ENCODE measurements around the gene IL10. TPM values are rescaled to one million over a fixed set of nuclear protein-coding genes. Genes with fewer than 3 reads are reported as not detected.

The IL10 gene
- total RNA-seq, 1 donor from 2014 or later, result not detected

- DNase-seq (ENCODE audit: low read depth), result no peak
- TF ChIP-seq, protein P1, sequence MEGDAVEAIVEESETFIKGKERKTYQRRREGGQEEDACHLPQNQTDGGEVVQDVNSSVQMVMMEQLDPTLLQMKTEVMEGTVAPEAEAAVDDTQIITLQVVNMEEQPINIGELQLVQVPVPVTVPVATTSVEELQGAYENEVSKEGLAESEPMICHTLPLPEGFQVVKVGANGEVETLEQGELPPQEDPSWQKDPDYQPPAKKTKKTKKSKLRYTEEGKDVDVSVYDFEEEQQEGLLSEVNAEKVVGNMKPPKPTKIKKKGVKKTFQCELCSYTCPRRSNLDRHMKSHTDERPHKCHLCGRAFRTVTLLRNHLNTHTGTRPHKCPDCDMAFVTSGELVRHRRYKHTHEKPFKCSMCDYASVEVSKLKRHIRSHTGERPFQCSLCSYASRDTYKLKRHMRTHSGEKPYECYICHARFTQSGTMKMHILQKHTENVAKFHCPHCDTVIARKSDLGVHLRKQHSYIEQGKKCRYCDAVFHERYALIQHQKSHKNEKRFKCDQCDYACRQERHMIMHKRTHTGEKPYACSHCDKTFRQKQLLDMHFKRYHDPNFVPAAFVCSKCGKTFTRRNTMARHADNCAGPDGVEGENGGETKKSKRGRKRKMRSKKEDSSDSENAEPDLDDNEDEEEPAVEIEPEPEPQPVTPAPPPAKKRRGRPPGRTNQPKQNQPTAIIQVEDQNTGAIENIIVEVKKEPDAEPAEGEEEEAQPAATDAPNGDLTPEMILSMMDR (conservative IDR thresholded peaks at IDR 0.05; ENCODE audit: low read depth, low read length), result no peak
Observed at GRCh38 chr1:206727981-206728696, 44.2 kb downstream of the IL10 start.

DNA sequence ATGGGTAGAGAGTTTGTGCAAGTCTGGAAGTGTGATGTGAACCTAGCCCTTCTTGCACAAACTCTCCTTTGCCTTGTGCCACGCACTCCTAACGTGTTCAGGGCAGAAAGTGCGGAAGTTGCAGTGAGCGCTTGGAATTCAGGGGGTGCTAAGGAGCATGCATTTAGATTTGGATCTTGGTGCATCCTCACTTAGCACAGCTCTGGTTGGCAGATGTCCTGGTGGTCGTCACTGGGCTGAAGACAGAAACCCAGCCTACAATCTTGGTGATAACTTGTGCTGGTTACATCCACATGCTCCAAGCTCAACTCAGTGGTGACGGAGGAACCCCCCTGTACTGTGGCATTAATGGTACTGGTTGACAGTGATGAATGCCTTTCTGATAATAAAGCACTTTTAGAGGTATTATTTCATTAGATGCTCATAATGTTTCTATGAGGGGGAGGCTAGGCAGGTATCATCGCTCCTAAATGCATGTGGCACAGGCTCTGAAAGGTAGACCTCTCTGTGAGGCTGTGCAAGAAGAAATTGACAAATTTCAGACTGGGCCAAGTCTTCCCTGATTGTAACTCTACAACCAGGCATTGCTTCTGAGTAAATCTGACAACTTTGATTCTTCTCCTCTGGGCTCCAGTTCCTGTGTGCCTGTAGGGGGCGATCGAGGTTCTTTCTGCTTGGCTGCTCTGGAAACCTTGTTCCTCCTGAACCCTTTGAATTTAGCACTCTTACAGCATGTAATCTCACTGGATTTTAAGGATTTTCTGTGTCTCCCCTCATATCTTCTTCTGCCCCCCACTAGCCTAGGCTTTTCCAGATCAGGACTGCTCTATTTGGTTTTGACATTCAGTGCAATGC lies 47.0 kb downstream of the IL10 start:
- no peak for DNase-seq (ENCODE audit: low read depth)
- TF ChIP-seq, protein P1 (conservative IDR thresholded peaks at IDR 0.05; ENCODE audit: low read depth, low read length), result peak; percentile 79
- no peak overlapping the region for H3K4me3 ChIP-seq (ENCODE audit: low read depth, low read length)

More at GRCh38 chr1:206727981-206728696, 44.2 kb downstream of the IL10 start:
- no peak overlapping the region for H3K4me3 ChIP-seq (ENCODE audit: low read depth, low read length)

DNA sequence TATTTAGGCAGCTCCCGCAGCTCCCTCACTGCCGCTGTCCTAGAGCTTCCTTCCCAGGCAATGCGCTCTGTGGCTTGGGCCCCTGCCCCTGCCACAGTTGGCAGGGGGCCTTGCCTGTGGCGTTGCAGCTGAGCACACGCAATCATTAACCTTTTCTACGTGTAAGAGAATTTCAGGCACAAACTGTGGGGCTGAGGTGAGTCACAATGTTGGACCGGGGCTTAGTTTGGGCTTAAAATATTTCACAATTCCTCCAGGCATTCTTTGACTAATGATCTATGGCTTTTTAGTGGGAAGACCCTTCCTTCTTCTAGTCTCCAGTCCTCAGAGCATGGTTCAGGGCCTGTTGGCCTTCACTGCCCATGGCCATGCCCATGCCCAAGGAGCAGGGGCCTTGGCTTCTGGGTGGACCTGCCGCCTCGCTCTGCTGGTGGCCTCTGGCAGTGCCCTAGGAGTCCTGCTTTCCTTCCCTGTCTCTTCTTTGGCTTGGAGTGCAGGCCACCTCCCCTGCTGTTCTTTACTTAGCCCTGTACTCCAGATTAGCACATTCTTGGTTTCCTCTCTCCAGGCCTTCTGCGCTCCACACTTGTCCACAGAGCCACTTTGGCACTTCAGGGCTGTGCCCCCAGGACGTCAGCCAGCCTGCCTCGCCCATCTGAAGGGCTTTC lies 48.4 kb downstream of the IL10 start:
- TF ChIP-seq, protein P1 (conservative IDR thresholded peaks at IDR 0.05; ENCODE audit: low read depth, low read length), result peak; percentile 16
- DNase-seq (ENCODE audit: low read depth), result peak; percentile 89
- peak overlapping the region; percentile 22 for H3K4me3 ChIP-seq (ENCODE audit: low read depth, low read length)

GRCh38 chr1:206723462-206723804 lies 48.9 kb downstream of the IL10 start:
- TF ChIP-seq, protein P1 (conservative IDR thresholded peaks at IDR 0.05; ENCODE audit: low read depth, low read length), result no peak
- H3K4me3 ChIP-seq (ENCODE audit: low read depth, low read length), result peak overlapping the region; percentile 22
- no peak for DNase-seq (ENCODE audit: low read depth)

GRCh38 chr1:206722751-206723461 lies 49.4 kb downstream of the IL10 start:
- no peak overlapping the region for H3K4me3 ChIP-seq (ENCODE audit: low read depth, low read length)
- TF ChIP-seq, protein P1 (conservative IDR thresholded peaks at IDR 0.05; ENCODE audit: low read depth, low read length), result no peak
- DNase-seq (ENCODE audit: low read depth), result no peak

GRCh38 chr1:206721454-206721853 lies 50.8 kb downstream of the IL10 start:
- H3K4me3 ChIP-seq (ENCODE audit: low read depth, low read length), result no peak overlapping the region
- DNase-seq (ENCODE audit: low read depth), result no peak
- TF ChIP-seq, protein P1 (conservative IDR thresholded peaks at IDR 0.05; ENCODE audit: low read depth, low read length), result no peak

All from epithelial cell of proximal tubule (primary cell).